PC-9 (cell line): ENCODE measurements around the gene UBE2V1. TPM values are rescaled to one million over a fixed set of nuclear protein-coding genes. Genes with fewer than 3 reads are reported as not detected.
"Not testable (repeated sequence)": the region's sequence is repeated elsewhere in the genome, so short reads cannot be mapped to it uniquely, and the experiment has no call there.

Experiments
- BruUV-seq: library from RNA; stranded (reverse); fragments of 400-500 nt; replicated peaks from 2 replicates; lab custom pipeline; 2021; lab: Mats Ljungman, UMichigan
- CTCF ChIA-PET: fragments of 300-600 bp; sonication (Branson Sonifier 250); formaldehyde crosslinking; loops from one replicate; lab custom pipeline; 2022; ENCODE audit warnings: antibody characterized with exemption; lab: Charles Lee
- POLR2A ChIA-PET: fragments of 300-600 bp; sonication (Branson Sonifier 250); formaldehyde crosslinking; loops from one replicate; lab custom pipeline; 2022; ENCODE audit warnings: antibody characterized with exemption; ENCODE audit not compliant: unreplicated experiment; lab: Charles Lee
- DNase-seq, 2 experiments: peaks; one replicate each; pipeline versions ENCODE4 v3.0.0 to v3.0.0-alpha.2; 2015 to 2022; ENCODE audit warnings: mixed read lengths in 1 of 2
- H2AFZ ChIP-seq: fragments of 200-600 bp; sonication (generic); 2 replicates; pipeline ENCODE4 v1.8.1; 2017; ENCODE audit warnings: antibody characterized with exemption
- H3F3A ChIP-seq: fragments of 200-600 bp; sonication (generic); 2 replicates; pipeline ENCODE4 v1.8.1; 2017; ENCODE audit warnings: antibody characterized with exemption, mild to moderate bottlenecking, low read depth; ENCODE audit not compliant: insufficient read depth
- H3K27ac ChIP-seq: fragments of 200-600 bp; sonication (generic); 2 replicates; pipeline ENCODE4 v1.6.1; 2016; ENCODE audit warnings: mixed run types
- H3K27me3 ChIP-seq: fragments of 200-600 bp; sonication (generic); 2 replicates; pipeline ENCODE4 v1.6.1; 2016; ENCODE audit warnings: low read depth, mixed run types; ENCODE audit not compliant: insufficient read depth
- H3K36me3 ChIP-seq: fragments of 200-600 bp; sonication (generic); 2 replicates; pipeline ENCODE4 v1.6.1; 2016; ENCODE audit warnings: low read depth, mixed run types
- H3K4me1 ChIP-seq: fragments of 200-600 bp; sonication (generic); replicated peaks from 2 replicates; pipeline ENCODE4 v1.6.1; 2016; ENCODE audit warnings: mixed run types; ENCODE audit not compliant: insufficient read depth
- H3K4me2 ChIP-seq: fragments of 200-600 bp; sonication (generic); 2 replicates; pipeline ENCODE4 v1.6.1; 2017; ENCODE audit warnings: mixed run types
- H3K4me3 ChIP-seq: fragments of 200-600 bp; sonication (generic); 2 replicates; pipeline ENCODE4 v1.6.1; 2016; ENCODE audit warnings: mixed run types
- H3K79me2 ChIP-seq: fragments of 200-600 bp; sonication (generic); 2 replicates; pipeline ENCODE4 v1.6.1; 2017; ENCODE audit warnings: low read depth, mixed run types
- H3K9me2 ChIP-seq: fragments of 200-600 bp; sonication (generic); 2 replicates; pipeline ENCODE4 v1.8.1; 2017; ENCODE audit warnings: mild to moderate bottlenecking; ENCODE audit not compliant: insufficient read depth
- H3K9me3 ChIP-seq: fragments of 200-600 bp; sonication (generic); 2 replicates; pipeline ENCODE4 v1.8.1; 2016; ENCODE audit warnings: low read depth; ENCODE audit not compliant: insufficient read depth
- H4K20me1 ChIP-seq: fragments of 200-600 bp; sonication (generic); 2 replicates; pipeline ENCODE4 v1.8.1; 2017; ENCODE audit not compliant: insufficient read depth
- EZH2 ChIP-seq: fragments of 200-600 bp; sonication (generic); IDR thresholded peaks from 2 replicates; pipeline ENCODE4 v1.8.0; 2017; ENCODE audit warnings: antibody characterized with exemption, low read depth
- intact Hi-C: fragments of 100-400 bp; cut with micrococcal nuclease; formaldehyde crosslinking; loops from one replicate; pipeline ENCODE4 v1.10.0; 2022; ENCODE audit not compliant: unreplicated experiment
- total RNA-seq: library from RNA; stranded (reverse); gene quantifications from 2 replicates; pipeline ENCODE4 v1.2.3, GENCODE V29; 2021
- TF ChIP-seq, protein P1 (sequence below): fragments of 200-600 bp; sonication (generic); conservative IDR thresholded peaks from 2 replicates; pipeline ENCODE4 v1.6.1; 2017; ENCODE audit warnings: mixed run types, antibody characterized with exemption, mild to moderate bottlenecking, moderate library complexity

UBE2V1 gene
- total RNA-seq, 1 experiment from 2014 or later: 174 TPM

DNA sequence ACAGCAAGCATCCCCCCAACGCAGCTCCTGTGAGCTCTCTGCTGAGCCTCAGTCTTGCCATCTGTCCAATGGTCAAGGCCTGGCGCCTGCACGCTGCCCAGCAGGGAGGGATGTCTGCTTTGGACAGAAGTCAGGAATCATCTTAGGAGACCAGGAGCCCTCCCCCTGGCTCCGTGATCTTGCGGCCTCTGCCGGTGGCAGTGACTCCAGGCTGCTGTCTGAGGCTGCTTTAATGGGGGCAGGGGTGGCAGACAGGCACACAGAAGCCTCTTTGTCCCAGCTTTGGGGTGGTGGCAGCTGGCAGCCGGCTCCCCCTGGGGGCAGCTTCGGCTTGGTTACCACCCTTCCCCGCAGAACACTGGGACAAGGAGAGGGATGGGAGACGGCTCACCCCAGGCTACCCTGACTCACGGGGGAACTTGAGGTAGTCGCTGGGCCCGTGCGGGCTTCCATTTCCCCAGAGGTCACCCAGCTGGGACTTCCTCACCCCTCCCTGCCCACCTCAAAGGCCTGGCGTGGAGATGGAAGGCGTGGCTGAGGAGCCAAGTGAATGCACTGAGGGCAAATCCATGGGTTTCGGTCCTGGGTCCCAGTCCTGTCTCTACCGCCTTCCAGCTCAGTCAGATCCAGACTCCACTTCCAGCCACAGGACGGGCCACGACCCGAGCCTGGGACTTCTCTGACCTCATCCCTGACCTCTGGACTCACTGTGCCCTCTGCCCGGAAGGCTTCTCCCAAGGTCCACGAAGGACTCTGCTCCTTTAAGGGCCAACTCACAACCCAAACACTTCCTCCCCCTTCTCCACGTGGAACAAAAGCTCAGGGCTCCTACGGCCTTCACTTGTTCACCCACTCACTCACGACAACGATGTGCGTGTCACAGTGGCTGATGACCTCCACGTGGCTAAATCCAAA lies 25.8 kb upstream of the UBE2V1 start:
- Histone ChIP-seq H4K20me1 (0 out of 2 replicates have a peak, but pooled peaks cover 3% of the 10 kb centered on the region), H3K4me1 (peaks cover 26% of the 10 kb centered on the region), H3F3A (peaks cover 16% of the 10 kb centered on the region), H3K79me2 (peaks cover 55% of the 10 kb centered on the region), H3K36me3 (peaks cover 25% of the 10 kb centered on the region; the same call in 1 of the 2 replicates), H2AFZ (no peak overlapping the region), H3K9me3 (no peaks in the 10 kb centered on the region), H3K27me3 (no peaks in the 10 kb centered on the region), H3K4me2 (no peak overlapping the region), H3K27ac (no peak overlapping the region; the same call in 1 of the 2 replicates), H3K9me2 (no peaks in the 10 kb centered on the region), H3K4me3 (no peak overlapping the region)
- TF ChIP-seq, protein P1, sequence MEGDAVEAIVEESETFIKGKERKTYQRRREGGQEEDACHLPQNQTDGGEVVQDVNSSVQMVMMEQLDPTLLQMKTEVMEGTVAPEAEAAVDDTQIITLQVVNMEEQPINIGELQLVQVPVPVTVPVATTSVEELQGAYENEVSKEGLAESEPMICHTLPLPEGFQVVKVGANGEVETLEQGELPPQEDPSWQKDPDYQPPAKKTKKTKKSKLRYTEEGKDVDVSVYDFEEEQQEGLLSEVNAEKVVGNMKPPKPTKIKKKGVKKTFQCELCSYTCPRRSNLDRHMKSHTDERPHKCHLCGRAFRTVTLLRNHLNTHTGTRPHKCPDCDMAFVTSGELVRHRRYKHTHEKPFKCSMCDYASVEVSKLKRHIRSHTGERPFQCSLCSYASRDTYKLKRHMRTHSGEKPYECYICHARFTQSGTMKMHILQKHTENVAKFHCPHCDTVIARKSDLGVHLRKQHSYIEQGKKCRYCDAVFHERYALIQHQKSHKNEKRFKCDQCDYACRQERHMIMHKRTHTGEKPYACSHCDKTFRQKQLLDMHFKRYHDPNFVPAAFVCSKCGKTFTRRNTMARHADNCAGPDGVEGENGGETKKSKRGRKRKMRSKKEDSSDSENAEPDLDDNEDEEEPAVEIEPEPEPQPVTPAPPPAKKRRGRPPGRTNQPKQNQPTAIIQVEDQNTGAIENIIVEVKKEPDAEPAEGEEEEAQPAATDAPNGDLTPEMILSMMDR: no peak
- TF ChIP-seq EZH2: no peak
- CTCF ChIA-PET: interaction anchor here (0.9 kb wide), 1 partner anchor 18 kb away, joined by 3 read pairs; no protein-coding TSS in a partner anchor
- intact Hi-C loops: no loop called here
- DNase-seq: no peak
- no TSS peak for BruUV-seq
- POLR2A ChIA-PET: no interaction called here

DNA sequence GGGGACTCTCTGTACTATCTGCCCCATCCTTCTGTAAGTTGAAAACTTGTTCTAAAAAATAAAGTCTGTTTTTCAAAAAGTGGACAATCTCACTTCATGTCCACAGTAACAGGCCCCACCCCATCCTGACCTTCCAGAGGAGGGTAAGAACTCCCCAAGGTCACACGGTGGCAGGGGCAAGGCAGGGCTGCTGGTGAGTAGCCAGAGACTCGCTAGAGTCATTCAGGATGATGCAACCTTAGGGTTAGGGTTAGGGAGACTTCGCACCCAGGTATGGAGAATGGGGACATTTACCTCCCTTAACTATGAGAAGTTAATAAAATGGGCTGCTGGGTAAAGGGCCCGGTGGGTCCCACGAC lies 25.1 kb upstream of the UBE2V1 start:
- no TSS peak for BruUV-seq
- CTCF ChIA-PET: no interaction called here
- Histone ChIP-seq H3F3A (peaks cover 10% of the 10 kb centered on the region; the same call in 1 of the 2 replicates), H3K36me3 (peaks cover 22% of the 10 kb centered on the region; the same call in 1 of the 2 replicates), H3K27ac (peak overlapping the region; percentile 0; the same call in 1 of the 2 replicates), H3K4me2 (no peak overlapping the region), H3K9me3 (no peaks in the 10 kb centered on the region), H3K27me3 (no peaks in the 10 kb centered on the region), H3K9me2 (no peaks in the 10 kb centered on the region), H3K4me3 (no peak overlapping the region), H4K20me1 (0 out of 2 replicates have a peak, but pooled peaks cover 3% of the 10 kb centered on the region), H3K4me1 (peaks cover 20% of the 10 kb centered on the region), H3K79me2 (peaks cover 53% of the 10 kb centered on the region), H2AFZ (no peak overlapping the region)
- POLR2A ChIA-PET: no interaction called here
- intact Hi-C loops: no loop called here
- no peak for DNase-seq
- TF ChIP-seq EZH2: no peak

DNA sequence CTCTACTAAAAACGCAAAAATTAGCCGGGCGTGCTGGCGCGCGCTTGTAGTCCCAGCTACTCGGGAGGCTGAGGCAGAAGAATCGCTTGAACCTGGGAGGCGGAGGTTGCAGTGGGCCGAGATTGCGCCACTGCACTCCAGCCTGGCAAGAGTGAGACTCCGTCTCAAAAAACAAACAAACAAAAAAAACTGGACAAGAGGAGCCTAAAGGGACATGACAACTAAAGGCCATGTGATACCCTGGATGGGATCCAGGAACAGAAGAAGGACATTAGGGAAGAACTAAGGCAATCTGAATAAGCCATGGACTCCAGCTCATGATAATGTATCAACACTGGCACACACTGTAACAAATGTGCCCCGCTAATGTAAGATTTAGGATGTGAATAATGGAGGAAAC lies 24.8 kb upstream of the UBE2V1 start:
- H3K9me3 ChIP-seq, H3K4me2 ChIP-seq, H3K27me3 ChIP-seq, H4K20me1 ChIP-seq, DNase-seq, POLR2A ChIA-PET, H3K4me3 ChIP-seq, CTCF ChIA-PET, intact Hi-C loops, H2AFZ ChIP-seq, BruUV-seq, H3F3A ChIP-seq, H3K9me2 ChIP-seq: not testable (repeated sequence)
- Histone ChIP-seq H3K36me3 (peaks cover 18% of the 10 kb centered on the region; the same call in 1 of the 2 replicates), H3K79me2 (peaks cover 49% of the 10 kb centered on the region), H3K27ac (peak overlapping the region; percentile 0; the same call in 1 of the 2 replicates), H3K4me1 (peaks cover 16% of the 10 kb centered on the region)
